Activated T-helper 1 cell treated with Interleukin-2 at 50 U/mL for 16 hours (primary cell): ENCODE results near the gene RHO.

Source experiments
- DNase-seq: peaks from one replicate; pipeline ENCODE4 v3.0.0-alpha.2; 2020; ENCODE audit warnings: low read depth

Gene RHO

DNA sequence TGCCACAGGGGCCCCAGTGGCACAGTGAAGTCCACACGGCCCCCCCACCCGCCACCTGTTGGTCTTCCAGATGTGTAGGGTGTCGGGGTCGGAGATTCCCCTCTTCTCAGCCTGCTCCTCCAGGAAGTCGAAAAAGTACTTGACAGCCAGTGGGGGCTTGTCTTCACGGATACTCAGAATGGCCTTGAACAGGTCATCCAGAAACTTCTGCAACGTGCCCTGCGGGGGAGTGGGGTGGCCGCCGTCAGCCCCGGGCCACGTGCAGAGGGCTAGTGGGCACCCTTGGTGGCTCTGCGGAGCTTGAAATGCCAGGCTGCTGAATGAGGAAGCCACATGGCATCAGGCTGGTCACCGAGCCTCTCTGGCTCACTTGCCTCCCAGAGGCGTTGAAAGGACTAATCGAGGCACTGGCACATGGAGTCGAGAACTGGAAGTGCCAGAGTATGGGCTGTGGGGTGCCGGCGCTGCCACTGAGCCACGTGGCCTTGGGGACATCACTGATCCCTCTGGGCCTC is 31.2 kb downstream of the RHO start:
- DNase-seq: no peak

DNA sequence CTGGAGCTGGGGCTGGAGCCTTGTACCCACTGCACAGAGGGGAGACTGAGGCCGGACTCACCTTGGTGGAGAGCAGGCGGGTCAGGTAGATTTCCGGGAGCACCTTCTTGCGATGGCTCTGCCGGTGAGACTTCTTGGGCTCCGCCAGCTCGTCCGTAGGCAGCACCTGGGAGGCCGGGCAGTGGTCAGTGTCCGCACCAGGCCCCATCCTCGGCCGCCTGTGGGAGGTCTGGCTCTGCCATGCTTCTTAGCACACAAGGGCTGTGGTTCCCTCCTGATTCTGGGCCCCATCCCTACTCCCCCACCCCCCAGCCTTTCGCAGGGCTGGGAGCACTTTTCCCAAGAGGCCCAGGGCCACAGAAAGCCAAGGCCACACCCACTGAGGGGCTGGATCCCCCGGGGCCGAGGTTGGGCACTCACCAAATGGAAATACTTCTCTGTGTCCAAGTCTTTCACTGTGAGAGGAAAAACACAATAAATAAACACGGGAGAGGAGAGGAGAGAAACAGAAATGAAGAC is 31.9 kb downstream of the RHO start:
- DNase-seq: no peak

DNA sequence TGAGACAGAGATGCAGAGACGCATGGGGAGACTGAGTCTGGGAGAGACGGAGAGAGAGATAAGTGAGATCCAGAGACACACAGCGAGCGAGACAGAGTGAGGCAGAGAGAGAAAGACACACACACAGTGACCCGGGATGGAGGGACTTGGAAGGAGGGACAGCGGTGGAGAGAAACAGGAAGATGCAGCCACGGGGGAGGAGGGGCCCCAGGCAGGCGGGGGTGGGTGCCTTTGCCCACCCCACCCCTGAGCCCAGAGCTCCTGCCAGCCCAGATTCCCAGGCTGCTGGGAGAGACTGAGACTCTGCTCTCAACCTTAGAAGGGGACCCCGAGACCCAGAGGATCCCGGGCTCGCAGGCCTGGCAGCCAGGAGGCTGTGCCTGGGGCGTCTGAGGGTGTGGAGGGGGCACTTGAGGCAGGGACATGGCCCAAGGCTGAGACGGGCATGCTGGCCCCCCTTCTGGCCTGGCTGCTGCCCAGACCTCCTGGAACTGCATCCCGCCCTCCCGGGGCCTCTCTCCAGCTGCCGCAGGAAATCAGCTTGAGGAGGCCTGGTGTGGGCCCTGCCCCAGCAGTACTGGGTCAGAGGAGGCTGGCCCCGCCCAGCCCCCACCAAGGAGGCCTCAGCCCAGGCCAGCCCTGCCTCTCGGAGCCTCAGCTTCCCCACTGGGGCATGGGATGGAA is 32.6 kb downstream of the RHO start:
- no peak for DNase-seq

DNA sequence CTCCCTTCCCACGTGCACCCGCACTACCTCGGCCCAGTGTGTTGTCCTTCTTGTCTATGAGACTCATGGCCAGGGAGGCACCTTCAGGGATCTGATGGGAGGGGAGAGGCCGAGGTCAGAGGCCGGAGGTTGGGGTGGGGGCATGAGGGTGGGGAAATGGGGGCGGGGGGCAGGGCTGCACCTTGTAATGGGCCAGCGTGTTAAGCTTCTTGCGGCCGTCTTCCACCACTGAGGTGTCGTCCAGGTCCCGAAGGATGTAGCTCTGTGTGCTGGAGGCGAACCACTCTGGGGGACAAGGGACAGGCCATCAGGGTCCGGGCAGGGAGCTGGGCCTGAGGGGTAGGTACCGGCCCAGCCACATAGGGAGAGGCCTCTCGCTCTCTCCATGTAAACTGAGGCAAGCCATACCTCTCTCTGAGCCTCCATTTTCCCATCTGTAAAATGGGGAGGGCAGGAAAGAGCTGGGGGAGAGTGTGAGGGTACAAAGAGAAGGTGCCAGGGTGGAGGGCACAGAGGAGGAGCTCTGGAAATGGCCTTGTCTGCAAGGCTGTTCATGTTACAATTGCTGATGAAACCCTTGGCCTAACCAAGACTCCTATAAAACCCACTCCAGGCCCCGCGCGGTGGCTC is 33.3 kb downstream of the RHO start:
- no peak for DNase-seq

DNA sequence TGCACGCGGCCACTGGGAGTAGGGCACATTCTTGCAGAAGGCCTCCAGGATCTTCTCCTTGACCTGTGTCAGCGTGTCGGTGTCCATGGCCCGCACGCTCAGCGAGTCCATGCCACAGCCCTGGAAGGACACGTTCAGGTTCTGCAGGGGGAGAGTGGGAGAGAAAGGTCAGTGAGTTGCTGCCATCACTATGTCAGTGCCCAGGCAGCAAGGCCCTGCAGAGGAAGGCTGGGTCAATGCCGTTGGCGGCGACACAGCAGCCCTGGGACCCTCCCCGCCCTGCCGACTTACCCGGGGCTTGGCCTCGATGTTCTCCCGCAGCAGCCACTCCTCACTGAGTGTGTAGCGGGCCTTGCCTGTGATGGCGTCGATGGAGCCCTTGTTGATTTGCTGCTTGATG is 34.4 kb downstream of the RHO start:
- no peak for DNase-seq

DNA sequence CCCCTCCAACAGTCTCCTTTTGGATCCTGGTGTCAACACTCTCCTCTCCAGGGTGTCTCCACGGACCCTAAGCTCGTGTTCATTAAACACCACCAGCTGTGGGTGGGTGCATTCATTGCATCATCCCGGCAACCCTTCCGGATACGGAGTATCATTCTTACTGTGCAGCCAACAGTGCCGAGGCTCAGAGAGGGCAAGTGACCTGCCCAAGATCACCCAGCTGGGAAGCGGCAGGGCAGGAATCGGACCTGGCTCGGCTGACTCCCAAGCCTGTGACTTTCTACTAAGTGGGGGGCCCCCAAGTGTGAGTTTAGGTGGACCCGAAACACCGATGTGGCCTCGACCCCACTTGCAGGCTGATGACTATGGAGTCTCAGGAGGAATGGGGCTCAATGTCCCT is 34.9 kb downstream of the RHO start:
- no peak for DNase-seq

DNA sequence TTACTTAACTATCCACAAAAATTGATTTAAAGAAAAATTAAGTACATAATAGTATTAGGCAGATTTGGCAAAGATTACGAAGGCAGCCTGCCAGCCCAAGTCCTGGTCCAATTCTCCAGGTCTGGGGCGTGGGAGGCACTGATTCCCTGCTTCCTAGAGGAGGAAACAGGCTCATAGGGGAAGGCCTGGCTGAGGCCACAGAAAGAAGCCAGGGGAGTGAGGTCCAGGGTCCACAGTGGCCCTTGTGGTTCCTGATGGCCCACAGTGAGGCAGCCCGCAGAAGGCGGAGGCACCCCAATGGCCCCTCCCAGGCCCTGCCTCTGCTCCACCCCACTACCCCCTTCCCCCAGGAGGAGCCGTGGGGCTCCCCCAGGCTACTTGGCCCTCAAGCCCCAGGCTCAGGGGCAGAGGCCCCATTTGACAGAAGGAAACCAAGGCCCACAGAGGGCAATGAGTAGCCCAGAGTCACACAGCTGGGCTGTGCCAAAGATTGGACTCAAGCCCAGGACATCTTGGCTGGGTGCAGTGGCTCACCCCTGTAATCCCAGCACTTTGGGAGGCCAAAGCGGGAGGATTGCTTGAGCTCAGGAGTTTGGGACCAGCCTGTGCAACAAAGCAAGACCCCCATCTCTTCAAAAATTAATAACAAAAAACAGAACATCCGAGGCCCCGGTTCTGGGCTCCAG is 35.6 kb downstream of the RHO start:
- no peak for DNase-seq

DNA sequence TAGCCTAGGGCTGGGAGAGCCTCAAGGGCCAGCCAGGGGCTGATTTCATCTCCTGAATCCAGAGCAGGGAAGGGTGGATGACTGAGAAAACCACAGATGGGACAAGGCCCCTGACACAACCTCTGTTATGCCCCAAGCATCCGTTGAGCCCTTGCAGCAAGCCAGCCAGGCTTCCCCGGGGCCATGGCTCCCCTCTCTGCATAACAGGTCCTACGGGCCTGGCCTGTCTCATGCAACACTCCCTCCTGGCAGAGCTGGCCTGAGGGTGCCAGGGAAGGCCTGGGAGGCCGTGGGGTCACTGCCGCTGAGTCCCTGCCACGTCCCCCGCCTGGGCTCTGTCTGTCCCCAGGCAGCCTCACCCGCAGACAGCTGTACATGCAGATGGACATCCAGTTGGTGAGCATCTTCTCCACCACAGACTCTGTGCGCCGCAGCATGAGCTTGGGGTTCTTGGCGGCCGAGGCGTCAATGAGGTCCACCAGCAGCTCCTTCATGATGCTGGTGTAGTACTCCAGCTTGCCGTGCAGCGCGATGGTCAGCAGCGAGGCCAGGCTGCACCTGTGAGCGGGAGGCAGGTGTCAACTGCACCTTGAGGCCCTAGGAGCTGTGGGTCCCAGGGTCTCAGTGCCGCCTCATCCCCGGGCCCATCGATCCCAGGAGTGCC is 36.7 kb downstream of the RHO start:
- no peak for DNase-seq

DNA sequence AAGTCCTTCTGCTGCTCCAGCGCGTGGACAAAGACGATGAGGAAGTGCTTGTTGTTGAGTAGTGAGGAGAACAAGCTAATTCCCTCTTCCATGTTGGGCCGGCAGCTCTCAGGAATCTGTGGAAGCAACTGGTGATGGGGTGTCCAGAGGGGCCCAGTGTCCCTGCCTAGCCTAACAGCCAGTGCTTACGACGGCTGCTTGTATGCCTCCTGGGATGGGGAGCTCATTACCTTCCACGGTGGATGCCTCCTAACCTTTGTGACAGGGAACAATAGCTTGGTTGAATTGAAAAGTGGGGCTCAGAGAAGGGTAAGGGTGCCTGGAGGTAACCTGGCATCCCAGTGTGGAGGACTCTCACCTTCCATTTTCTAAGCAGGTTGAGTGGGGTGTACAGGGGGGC is 37.5 kb downstream of the RHO start:
- no peak for DNase-seq

DNA sequence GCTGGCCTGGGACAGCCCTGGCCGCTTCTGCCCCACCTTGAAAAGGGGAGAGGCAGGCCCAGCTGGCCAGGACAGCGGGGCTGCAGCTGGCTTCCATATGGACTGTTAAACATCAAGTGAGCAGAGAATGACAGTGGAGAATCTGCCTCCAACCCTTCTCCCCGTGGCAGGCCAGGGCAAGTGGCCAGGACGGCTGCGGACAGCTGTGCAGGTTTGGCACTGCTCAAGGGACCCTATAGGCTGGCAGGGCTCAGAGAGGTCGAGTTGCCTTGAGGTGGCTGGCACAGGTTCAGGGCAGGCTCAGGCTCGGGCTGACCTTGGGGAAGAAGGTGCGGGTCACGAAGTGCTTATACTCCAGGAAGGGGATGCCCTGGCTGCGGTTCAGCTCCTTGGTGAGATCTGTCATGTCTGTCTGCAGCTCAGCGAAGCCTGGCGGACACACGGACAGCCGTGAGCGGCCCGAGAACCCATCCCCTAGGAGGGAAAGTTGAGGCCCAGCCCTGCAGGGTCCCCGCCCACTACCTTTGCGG is 38.8 kb downstream of the RHO start:
- DNase-seq: no peak

DNA sequence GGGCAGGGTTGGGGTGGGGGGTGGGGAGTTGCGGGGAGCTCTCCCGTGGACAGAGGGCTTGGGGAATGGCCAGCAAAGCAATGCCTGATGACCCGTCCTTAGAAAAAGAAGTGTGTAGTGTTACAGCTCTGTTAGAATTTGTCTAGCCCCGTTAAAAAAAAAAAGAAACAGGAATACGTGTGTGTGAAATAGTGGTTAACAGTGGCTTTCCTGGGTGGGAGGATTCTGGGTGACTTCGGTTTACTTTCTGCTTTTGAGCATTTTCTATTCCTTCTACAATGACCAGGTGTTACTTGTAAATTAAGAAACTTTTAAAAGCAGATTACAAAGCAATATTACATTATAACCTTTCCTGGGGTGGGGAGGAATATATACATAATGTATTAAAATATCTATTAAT is 39.5 kb downstream of the RHO start:
- no peak for DNase-seq

DNA sequence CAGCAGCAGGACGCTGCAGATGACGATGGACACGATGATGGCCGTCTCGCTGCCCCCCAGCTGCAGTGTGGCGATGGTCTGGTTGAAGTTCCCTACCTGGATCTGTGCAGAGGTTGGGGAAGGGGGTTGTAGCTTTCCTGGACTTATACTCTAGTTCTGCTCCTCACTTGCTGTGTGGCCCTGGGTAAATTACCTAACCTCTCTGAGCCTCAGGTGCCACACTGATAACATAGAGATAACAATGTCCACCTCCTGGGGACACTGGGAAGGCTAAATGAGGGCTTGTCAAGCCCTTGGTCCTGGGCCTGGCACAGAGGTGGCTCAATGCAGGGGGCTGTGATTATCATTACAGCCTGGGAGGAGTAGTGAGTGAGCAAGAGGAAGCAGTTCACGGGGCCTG is 41.4 kb downstream of the RHO start:
- no peak for DNase-seq

DNA sequence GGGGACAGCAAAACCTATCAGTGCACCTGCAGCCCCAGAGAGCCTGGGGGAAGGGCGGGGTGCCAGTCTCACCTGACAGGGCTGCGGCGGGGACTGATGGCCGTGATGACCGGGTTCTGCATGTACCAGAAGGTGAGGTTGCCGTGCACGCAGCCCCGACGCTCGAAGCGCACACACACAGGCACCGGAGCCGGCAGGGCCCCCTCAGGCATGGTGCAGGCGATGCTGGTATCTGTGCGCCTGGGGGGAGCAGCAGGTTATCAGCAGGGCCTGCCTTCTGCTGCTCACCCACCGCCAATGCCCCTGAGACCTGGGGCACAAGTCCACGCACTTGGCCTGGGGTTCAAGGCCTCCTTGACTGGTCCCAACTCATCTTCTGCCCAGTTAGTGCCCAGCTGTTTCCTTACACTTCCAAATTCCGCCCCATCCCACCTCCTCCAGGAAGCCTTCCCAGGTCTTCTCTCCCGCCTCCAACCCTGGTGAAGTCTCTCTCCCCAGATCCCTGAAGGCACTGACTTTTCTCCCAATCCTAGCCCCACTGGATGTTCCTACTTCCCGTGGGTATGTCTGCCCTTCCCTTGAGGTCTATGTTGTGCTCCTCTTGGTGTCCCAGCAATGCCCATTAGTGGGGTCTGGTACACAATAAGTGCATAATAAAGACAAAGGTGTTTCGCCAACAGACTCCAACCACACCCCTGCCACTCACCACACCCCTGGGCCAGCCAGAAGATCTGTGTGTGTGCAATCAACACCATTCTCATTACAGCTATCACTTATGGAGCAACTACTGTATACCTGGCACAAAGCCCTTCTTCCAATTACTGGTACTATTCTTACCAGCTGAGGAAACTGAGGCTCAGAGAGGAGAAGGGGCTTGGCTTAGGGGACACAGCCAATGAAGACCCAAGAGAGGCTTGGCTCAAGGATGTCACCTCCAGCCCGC is 43.4 kb downstream of the RHO start:
- no peak for DNase-seq

DNA sequence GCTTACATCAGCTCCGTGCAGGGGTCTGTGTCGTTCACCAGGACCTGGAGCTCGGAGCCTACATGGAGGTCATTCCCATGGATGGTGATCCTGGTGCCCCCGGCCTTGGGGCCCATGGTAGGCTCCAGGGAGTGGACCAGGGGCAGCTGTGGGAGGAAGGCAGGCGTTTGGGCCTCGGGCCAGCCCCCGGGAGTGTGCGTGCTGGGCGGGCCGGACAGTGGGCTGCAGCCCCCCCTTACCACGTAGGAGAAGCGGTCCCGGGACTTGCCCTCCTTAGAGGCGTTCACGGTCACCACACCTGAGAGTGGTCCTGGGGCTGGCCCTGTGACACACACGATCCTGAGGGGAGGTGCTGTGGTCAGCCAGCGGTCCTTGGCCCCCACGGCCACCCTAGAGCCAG is 44.2 kb downstream of the RHO start:
- DNase-seq: no peak

DNA sequence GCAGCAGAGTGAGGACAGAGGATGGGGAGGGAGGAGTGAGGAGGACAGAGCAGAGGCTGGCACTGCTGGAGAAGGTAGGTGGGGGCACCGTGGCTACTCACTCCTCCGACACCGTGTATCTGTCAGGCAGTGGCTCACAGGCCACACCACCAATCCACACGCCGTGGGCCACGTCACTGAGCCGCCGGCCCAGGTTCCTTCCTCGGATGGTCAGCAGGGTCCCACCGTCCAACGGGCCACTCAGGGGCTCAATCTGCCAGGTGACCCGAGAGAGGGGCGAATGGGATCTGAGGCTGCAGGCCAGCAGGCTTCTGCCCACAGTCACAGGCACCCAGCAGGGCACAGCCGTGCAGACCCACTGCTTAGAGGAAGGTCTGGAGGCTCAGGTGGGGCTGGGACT is 45.1 kb downstream of the RHO start:
- DNase-seq: no peak

DNA sequence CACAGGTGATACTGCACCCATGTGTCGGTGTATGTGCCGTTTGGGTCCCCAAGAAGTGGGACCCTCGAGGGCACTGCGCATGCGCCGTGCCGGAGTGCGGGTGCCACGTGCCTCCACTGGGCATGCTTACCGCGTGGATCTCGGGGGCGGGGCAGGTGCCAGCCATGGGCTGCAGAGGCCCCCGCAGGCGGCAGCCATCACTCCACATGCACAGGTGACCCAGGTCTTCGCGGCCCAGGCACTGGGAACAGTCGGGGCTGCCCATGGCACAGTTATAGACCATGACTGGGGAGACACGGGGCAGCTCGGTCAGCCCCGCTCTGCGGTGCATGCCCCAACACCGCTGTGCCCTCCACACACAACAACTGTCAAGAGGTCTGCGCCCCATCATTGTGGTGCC is 45.8 kb downstream of the RHO start:
- no peak for DNase-seq

DNA sequence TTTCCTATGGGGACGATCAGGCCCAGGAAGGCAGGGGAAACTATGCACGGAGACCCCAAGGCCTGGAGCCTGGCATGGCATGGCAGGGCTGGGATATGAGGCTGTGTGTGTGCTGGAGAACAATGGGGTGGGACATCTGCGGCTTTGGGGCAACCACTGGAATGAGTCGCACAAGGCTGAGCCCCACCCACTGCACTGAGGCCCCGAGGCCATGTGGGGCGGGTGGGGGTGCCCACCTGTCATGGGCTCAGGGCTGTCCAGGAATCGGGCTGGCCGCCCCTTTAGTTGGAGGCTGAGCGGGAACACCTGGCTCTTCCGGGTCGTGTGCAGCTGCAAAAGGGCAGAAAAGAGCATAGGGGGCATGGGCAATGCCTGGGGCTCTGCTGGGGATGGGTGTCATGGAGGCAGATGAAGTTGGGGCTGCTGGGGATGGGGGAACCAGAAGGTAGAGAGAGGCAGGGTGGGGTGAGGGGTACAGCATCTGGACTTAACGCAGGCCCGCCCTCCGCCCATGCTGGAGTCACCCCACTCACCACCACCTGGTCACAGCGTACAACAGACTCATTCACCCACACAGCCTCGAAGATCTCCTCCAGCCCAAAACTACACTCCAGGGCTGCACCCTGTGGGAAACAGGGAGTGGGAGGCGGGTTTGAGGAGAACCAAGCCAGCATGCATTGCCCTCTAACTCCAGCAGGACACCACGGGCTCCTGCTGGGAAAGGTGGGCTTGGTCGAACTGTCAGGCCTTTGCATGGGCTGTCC is 47.0 kb downstream of the RHO start:
- no peak for DNase-seq

DNA sequence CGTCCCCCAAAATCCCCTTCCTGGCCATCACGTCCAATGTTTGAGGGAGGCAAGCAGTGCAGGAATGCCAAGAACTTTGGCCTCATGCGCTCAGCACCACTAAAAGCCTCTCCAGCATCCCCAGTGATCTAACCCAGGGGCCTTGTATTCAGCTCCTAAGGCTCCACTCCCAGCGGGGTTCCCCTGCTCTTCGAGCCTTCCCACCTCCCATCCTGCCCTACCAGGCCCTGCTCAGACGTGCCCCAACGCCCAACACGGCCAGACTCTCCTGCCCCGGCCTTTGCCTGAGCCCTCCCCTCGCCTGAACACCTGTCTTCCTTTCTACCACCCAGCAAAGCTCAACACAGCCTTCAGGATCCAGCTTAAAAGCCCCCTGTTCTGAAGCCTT is 47.6 kb downstream of the RHO start:
- no peak for DNase-seq

DNA sequence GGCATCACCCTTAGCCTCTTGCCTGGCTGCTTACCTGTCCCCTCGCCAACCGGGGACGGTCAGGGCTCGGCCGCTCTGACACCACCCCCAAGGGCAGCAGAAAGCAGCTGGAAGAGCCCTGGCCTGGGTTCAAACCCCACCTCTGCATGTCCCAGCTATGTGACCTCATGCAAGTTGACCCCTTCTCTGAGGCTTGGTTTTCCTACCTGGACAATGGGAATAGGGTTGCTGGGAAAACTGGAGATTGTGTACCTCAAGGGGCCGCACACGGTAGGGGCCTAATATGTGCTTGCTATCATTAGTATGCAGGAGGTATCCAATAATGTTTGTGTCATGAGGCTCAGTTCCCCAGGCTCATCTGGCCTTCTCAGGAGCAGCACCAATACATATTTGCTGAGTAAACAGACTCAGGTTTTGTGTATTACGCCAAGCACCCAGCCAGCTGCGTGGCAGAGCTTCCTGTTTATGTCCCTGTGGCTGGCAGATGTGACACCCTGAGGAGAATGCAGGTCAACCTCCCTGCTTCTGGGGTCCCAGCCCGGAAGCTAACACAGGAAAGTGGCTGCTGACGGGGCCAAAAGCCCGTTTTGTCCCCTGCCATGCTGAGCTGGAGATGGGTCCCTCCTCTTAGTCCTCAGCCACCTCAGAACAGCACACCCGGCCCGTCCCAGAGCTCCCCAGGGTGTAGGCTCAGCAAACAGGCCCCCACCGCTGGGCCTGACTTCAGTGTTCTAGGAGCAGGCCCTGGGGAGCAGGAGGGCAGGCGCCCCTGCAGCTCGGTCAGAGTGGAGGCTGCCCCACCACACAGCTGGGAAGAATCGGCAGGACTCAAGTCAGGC is 48.3 kb downstream of the RHO start:
- peak; percentile 55 for DNase-seq

DNA sequence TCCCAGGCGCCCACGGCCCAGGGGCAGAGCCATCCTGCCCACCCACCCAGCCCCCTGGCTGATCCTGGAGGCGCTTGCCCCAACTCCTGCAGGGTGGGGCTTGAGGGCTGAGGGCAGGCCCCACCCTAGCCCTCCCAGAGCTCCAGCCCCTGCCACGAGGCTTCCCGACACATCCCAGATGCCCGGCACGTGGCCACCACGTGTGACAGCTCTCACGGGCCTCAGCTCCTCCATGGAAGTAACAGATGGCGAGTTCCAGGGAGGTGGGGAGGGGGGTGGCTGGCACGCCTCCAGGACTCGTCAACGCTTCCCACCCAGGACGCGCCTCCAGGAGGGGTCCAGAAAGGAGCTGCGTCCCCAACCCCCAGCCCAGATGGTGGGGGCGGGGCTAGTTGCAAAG is 48.9 kb downstream of the RHO start:
- DNase-seq: no peak
